HepG2 (cell line): ENCODE results near the gene RGP1. TPM values are rescaled to one million over a fixed set of nuclear protein-coding genes. Genes with fewer than 3 reads are reported as not detected.
A peak's percentile ranks its signal among the peaks of the same experiment; 100 is the strongest.

Experiments used
- ATAC-seq: fragments of 200-7000 bp; cut with Tn5 transposase; 3 replicates; pipeline ENCODE4 v1.9.1; 2020; ENCODE audit warnings: mild to moderate bottlenecking, moderate library complexity
- BruUV-seq: library from RNA; stranded (reverse); fragments of 400-500 nt; replicated peaks from 2 replicates; lab custom pipeline; 2021; lab: Mats Ljungman, UMichigan
- CTCF ChIA-PET: fragments of 300-600 bp; formaldehyde crosslinking; extraction: SDS; loops from one replicate; lab custom pipeline; 2021; ENCODE audit warnings: low total read pairs, inconsistent platforms, low intra/inter-chr PET ratio; lab: Yijun Ruan, JAX
- POLR2A ChIA-PET: fragments of 350-600 bp; sonication (Branson Sonifier 250); formaldehyde crosslinking; loops from one replicate; lab custom pipeline; 2020; ENCODE audit warnings: antibody characterized with exemption, inconsistent platforms; lab: Yijun Ruan, JAX
- DNase-seq: peaks from one replicate; pipeline ENCODE4 v3.0.0-alpha.2; 2015; ENCODE audit warnings: low spot score
- FAIRE-seq: peaks from 3 replicates; lab custom pipeline; 2011; peaks lifted over from hg19 to GRCh38; lab: Jason Lieb, UNC
- H2AFZ ChIP-seq: one replicate; pipeline ENCODE4 v1.6.1; 2011; ENCODE audit warnings: low read length, inconsistent platforms
- H3K27ac ChIP-seq: fragments of 300-600 bp; 3 replicates; pipeline ENCODE4 v1.8.0; 2011; ENCODE audit warnings: mixed run types, mild to moderate bottlenecking, mixed read lengths, low read length, inconsistent platforms; ENCODE audit not compliant: insufficient read depth; ENCODE audit errors: extremely low read length
- H3K27me3 ChIP-seq, 2 experiments: fragments of 200-600 bp in 1 of 2; 2 replicates in 1 of 2; 3 replicates in 1 of 2; pipeline versions ENCODE4 v1.6.0 to v1.8.0; 2011; ENCODE audit warnings: low read length in 2 of 2, mild to moderate bottlenecking in 2 of 2, moderate library complexity in 2 of 2, inconsistent platforms in 1 of 2; ENCODE audit not compliant: insufficient read depth in 2 of 2, control insufficient read depth in 1 of 2
- H3K36me3 ChIP-seq, 2 experiments: fragments of 200-600 bp in 1 of 2; replicated peaks in 1 of 2; 2 replicates in 1 of 2; 3 replicates in 1 of 2; pipeline versions ENCODE4 v1.5.1 to v1.8.0; 2011; ENCODE audit warnings: low read length in 2 of 2, inconsistent platforms in 1 of 2; ENCODE audit not compliant: insufficient read depth in 2 of 2, control insufficient read depth in 1 of 2
- H3K4me1 ChIP-seq: 2 replicates; pipeline ENCODE4 v1.5.1; 2012; ENCODE audit warnings: low read length, inconsistent platforms; ENCODE audit not compliant: insufficient read depth
- H3K4me2 ChIP-seq: 2 replicates; pipeline ENCODE4 v1.6.0; 2011; ENCODE audit warnings: low read depth, low read length, inconsistent platforms
- H3K4me3 ChIP-seq, 3 experiments: fragments of 200-600 bp in 1 of 3; sonication (generic), shearing (Covaris generic) in 1 of 3; replicated peaks in 1 of 3; 2 replicates each; pipeline ENCODE4 v1.5.1; 2011 to 2016; ENCODE audit warnings: low read length in 3 of 3, inconsistent platforms in 2 of 3, low read depth in 2 of 3, mild to moderate bottlenecking in 2 of 3, control low read depth in 1 of 3, mixed read lengths in 1 of 3; ENCODE audit not compliant: insufficient read depth in 1 of 3
- H3K79me2 ChIP-seq: one replicate; pipeline ENCODE4 v1.6.1; 2011; ENCODE audit warnings: low read length, inconsistent platforms; ENCODE audit not compliant: insufficient read depth
- H3K9ac ChIP-seq: 2 replicates; pipeline ENCODE4 v1.6.0; 2011; ENCODE audit warnings: mild to moderate bottlenecking, low read depth, low read length, inconsistent platforms; ENCODE audit not compliant: insufficient read depth
- H3K9me3 ChIP-seq: 2 replicates; pipeline ENCODE4 v1.5.1; 2012; ENCODE audit warnings: mild to moderate bottlenecking, low read length
- H4K20me1 ChIP-seq: 2 replicates; pipeline ENCODE4 v1.6.0; 2011; ENCODE audit warnings: inconsistent platforms, mild to moderate bottlenecking, low read length, moderate library complexity; ENCODE audit not compliant: insufficient read depth
- CEBPG ChIP-seq: IDR thresholded peaks from 2 replicates; pipeline ENCODE4 v1.6.1; 2016
- HIVEP1 ChIP-seq: sonication (generic); formaldehyde crosslinking; IDR thresholded peaks from 2 replicates; pipeline ENCODE4 v1.4.0; 2020; ENCODE audit warnings: mild to moderate bottlenecking, missing genetic modification reagents
- IRF9 ChIP-seq: sonication (generic); formaldehyde crosslinking; IDR thresholded peaks from 2 replicates; pipeline ENCODE4 v1.8.0; 2022; ENCODE audit warnings: missing genetic modification reagents, mild to moderate bottlenecking, borderline replicate concordance
- MYNN ChIP-seq: sonication (generic); formaldehyde crosslinking; IDR thresholded peaks from 2 replicates; pipeline ENCODE4 v1.4.0; 2020; ENCODE audit warnings: mild to moderate bottlenecking, low read depth, missing genetic modification reagents
- PRPF4 ChIP-seq: fragments of 200-400 bp; formaldehyde crosslinking; IDR thresholded peaks from 2 replicates; pipeline ENCODE4 v1.6.1; 2016; ENCODE audit warnings: low read length, low read depth; ENCODE audit not compliant: poor library complexity, severe bottlenecking
- RAD21 ChIP-seq: fragments of 450-650 bp; formaldehyde crosslinking; IDR thresholded peaks from 2 replicates; pipeline ENCODE4 v1.5.0; 2020; ENCODE audit warnings: mild to moderate bottlenecking
- RCOR2 ChIP-seq: IDR thresholded peaks from 2 replicates; pipeline ENCODE4 v1.6.1; 2016; ENCODE audit warnings: missing biosample characterization, missing genetic modification reagents
- REPIN1 ChIP-seq: sonication (generic); formaldehyde crosslinking; IDR thresholded peaks from 2 replicates; pipeline ENCODE4 v1.8.0; 2022; ENCODE audit warnings: missing genetic modification reagents, low read depth, mild to moderate bottlenecking, borderline replicate concordance
- SRF ChIP-seq: IDR thresholded peaks from 2 replicates; pipeline ENCODE4 v1.6.1; 2011; ENCODE audit warnings: mild to moderate bottlenecking, low read depth, low read length, moderate library complexity
- TGIF2 ChIP-seq: IDR thresholded peaks from 2 replicates; pipeline ENCODE4 v1.6.1; 2016; ENCODE audit warnings: control low read depth, missing compliant biosample characterization
- USF2 ChIP-seq, 2 experiments: sonication (generic) in 1 of 2; formaldehyde crosslinking in 1 of 2; IDR thresholded peaks; 2 replicates each; pipeline versions ENCODE4 v1.5.1 to v1.6.1; 2011 to 2020; ENCODE audit warnings: borderline replicate concordance in 1 of 2, low read depth in 1 of 2, low read length in 1 of 2, mild to moderate bottlenecking in 1 of 2, missing genetic modification reagents in 1 of 2, moderate library complexity in 1 of 2
- ZFY ChIP-seq: sonication (generic); formaldehyde crosslinking; IDR thresholded peaks from 2 replicates; pipeline ENCODE4 v1.4.0; 2020; ENCODE audit warnings: missing genetic modification reagents
- ZNF121 ChIP-seq: sonication (generic); formaldehyde crosslinking; IDR thresholded peaks from 2 replicates; pipeline ENCODE4 v1.5.0; 2020; ENCODE audit warnings: mild to moderate bottlenecking, missing genetic modification reagents
- ZNF24 ChIP-seq: fragments of 450-650 bp; IDR thresholded peaks from 2 replicates; pipeline ENCODE4 v1.6.1; 2017; ENCODE audit warnings: antibody characterized with exemption, mild to moderate bottlenecking
- ZNF510 ChIP-seq: sonication (generic); formaldehyde crosslinking; IDR thresholded peaks from 2 replicates; pipeline ENCODE4 v1.4.0; 2020; ENCODE audit warnings: low read depth, mild to moderate bottlenecking, missing genetic modification reagents
- ZNF660 ChIP-seq: sonication (generic); formaldehyde crosslinking; IDR thresholded peaks from 2 replicates; pipeline ENCODE4 v1.5.1; 2020; ENCODE audit warnings: mild to moderate bottlenecking, low read depth, missing genetic modification reagents, borderline replicate concordance
- ZNF710 ChIP-seq: sonication (generic); formaldehyde crosslinking; IDR thresholded peaks from 2 replicates; pipeline ENCODE4 v1.5.0; 2020; ENCODE audit warnings: mild to moderate bottlenecking, missing genetic modification reagents, borderline replicate concordance
- ZNF879 ChIP-seq: sonication (generic); formaldehyde crosslinking; IDR thresholded peaks from 2 replicates; pipeline ENCODE4 v1.8.1; 2023; ENCODE audit warnings: missing genetic modification reagents
- WGBS: methylation state at CpG from one replicate; pipeline ENCODE4 v1.1.6; 2017; ENCODE audit warnings: low lambda C conversion rate; 5-methylcytosine and 5-hydroxymethylcytosine counted together
- in situ Hi-C: cut with HindIII; loops from 2 replicates; pipeline ENCODE4 v1.10.0; 2017; ENCODE audit warnings: low pct_unique_long_range_greater_than_20kb; ENCODE audit not compliant: extremely low pct_ligation_motif_present
- intact Hi-C: fragments of 100-400 bp; cut with micrococcal nuclease; formaldehyde crosslinking; loops from one replicate; pipeline ENCODE4 v1.10.0; 2022; ENCODE audit not compliant: unreplicated experiment
- polyA plus RNA-seq, 8 experiments: library from polyadenylated mRNA; depleted of rRNA in 3 of 8; stranded (reverse) in 7 of 8; unstranded in 1 of 8; fragments of >200 nt; fragmentation: Illumina TruSeq in 4 of 8; extraction: Trizol in 4 of 8; gene quantifications; 2 replicates each; pipeline versions ENCODE4 v1.2.1 to v1.2.3, GENCODE V29; 2011 to 2016; ENCODE audit warnings: low read depth in 4 of 8, missing spikeins in 1 of 8, mixed read lengths in 1 of 8; ENCODE audit not compliant: insufficient read depth in 1 of 8
- total RNA-seq, 5 experiments: library from RNA; depleted of rRNA; stranded (reverse); fragments of >200 nt; fragmentation: Illumina TruSeq; extraction: Trizol; gene quantifications; 2 replicates each; pipeline ENCODE4 v1.2.3, GENCODE V29; 2016; ENCODE audit warnings: low read depth in 1 of 5

RGP1 gene
- total and polyA plus RNA-seq, 2 of the 13 experiments (the other 11 are each of a cell fraction or from before 2014, with no cell fraction given): 12.7 to 21.0 TPM

GRCh38 chr9:35730486-35730854, 18.6 kb upstream of the RGP1 start (continued):
- TF ChIP-seq MYNN (CRISPR knock-in tag): no peak
- no peak for TF ChIP-seq CEBPG
- no peak for TF ChIP-seq RCOR2 (CRISPR knock-in tag)

DNA sequence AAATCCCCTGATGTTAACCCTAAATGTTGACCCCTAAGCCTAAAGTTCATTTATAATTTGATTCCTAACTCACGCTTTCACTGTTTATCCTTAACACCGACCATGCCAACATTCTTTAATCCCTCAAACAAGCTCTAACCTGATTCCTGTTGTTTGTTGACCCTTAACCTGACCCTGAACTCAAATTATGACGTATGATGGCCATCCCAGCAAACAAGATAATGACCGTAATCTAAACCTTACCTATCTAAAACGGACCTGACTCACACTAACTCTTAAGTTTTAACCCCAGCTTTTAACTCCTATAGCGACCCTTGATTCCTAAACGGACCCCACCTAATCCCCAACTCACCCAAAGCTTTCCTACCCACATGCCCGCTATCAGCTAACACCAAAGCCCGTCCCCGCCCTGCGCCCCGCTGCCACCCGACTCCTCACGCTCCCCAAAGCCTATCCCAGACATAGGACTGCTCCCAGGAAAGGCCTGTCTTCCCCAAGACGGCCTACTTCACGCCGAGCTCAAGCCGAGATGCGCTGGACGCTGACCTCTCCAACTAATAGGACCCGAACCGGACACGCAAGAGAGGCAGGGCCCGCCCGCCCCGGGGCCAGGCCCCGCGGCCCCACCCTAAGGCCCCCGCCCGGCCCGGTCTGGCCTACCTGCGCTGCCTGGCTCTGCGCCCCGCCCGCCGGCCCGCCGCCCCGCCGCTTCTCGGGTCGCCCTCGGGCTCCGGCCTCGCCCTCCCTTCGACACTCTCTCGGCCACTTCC, 17.5 kb upstream of the RGP1 start:
- Histone ChIP-seq H2AFZ (no peak overlapping the region), H3K4me2 (peak overlapping the region; percentile 98), H3K27ac (peak overlapping the region; percentile 95), H4K20me1 (peaks cover 30% of the 10 kb centered on the region), H3K4me1 (peaks cover 59% of the 10 kb centered on the region), H3K4me3 (peak overlapping the region; percentile 92 to 98 (median 92)), H3K9me3 (no peaks in the 10 kb centered on the region), H3K9ac (peak overlapping the region; percentile 86), H3K36me3 (peaks cover 8 to 27% of the 10 kb centered on the region in 2 experiments), H3K79me2 (peaks cover 63% of the 10 kb centered on the region), H3K27me3 (no peaks in the 10 kb centered on the region; a peak in 1 of 5 replicates)
- no peak for ATAC-seq
- ChIA-PET POLR2A (interaction anchor here (0.7 to 4.1 kb wide), 26 partner anchors 9 to 659 kb away, joined by 3 to 102 read pairs (median 6); partner anchors contain the start of genes ARHGEF39, CCDC107, GBA2 and HINT2), CTCF (no interaction called here)
- BruUV-seq: TSS peak; percentile 52
- intact Hi-C loops (loop anchor here (1.0 to 10.0 kb wide), 5 partner anchors 17 to 237 kb away; partner anchors contain the start of genes CCDC107, FAM221B, GBA2 and RGP1), in situ Hi-C loops (no loop called here)
- under 1% methylated on average over 14 of the region's 47 CpGs for WGBS
- FAIRE-seq: no peak
- DNase-seq: peak; percentile 53
- TF ChIP-seq REPIN1 (CRISPR knock-in tag) (no peak), TGIF2 (CRISPR knock-in tag) (no peak), ZNF660 (CRISPR knock-in tag) (no peak), ZNF879 (no peak), PRPF4 (no peak), HIVEP1 (CRISPR knock-in tag) (no peak), SRF (no peak), RAD21 (CRISPR knock-in tag) (no peak), ZFY (CRISPR knock-in tag) (no peak; the same call in 1 of the 2 replicates), ZNF121 (CRISPR knock-in tag) (no peak), USF2 (IDR thresholded peaks at IDR 0.05; ENCODE audit: low read depth, low read length) (no peak), USF2 (CRISPR knock-in tag; IDR thresholded peaks at IDR 0.05; ENCODE audit: borderline replicate concordance) (no peak), ZNF510 (CRISPR knock-in tag) (no peak), IRF9 (no peak), ZNF24 (no peak), ZNF710 (CRISPR knock-in tag) (no peak)
